ENCODE data around the gene MOB3A. TPM values are rescaled to one million over a fixed set of nuclear protein-coding genes. Genes with fewer than 3 reads are reported as not detected.

Gene MOB3A
- total and polyA plus RNA-seq, 2 of the 13 experiments (the other 11 are each of a cell fraction or from before 2014, with no cell fraction given) = 3.5 to 17.8 TPM

- no peak for TF ChIP-seq CEBPZ (IDR thresholded peaks at IDR 0.05; ENCODE audit: low read length)
- no peak; the same call in 1 of the 2 replicates for TF ChIP-seq MEIS1 (CRISPR knock-in tag; IDR thresholded peaks at IDR 0.05; ENCODE audit: borderline replicate concordance)
- peak; percentile 55 for TF ChIP-seq CBX1 (IDR thresholded peaks at IDR 0.05; ENCODE audit: low read depth)
- peak; percentile 82 for TF ChIP-seq DMAP1 (CRISPR knock-in tag; IDR thresholded peaks at IDR 0.05)
- no peak for TF ChIP-seq KLF11 (CRISPR knock-in tag; IDR thresholded peaks at IDR 0.05)
- TF ChIP-seq GTF3A (CRISPR knock-in tag; conservative IDR thresholded peaks at IDR 0.05) = no peak
- no peak for TF ChIP-seq ZNF670 (CRISPR knock-in tag; IDR thresholded peaks at IDR 0.05; ENCODE audit: borderline replicate concordance)
- peak; percentile 82; the same call in 1 of the 2 replicates for TF ChIP-seq IKZF5 (CRISPR knock-in tag; IDR thresholded peaks at IDR 0.05)
Observed at GRCh38 chr19:2059422-2060201, 36.5 kb downstream of the MOB3A start (continued).

All from HepG2 (cell line).